Measurements from ENCODE around the gene CAPZB.

CAPZB gene

GRCh38 chr1:19517017-19517416 is 31.7 kb upstream of the CAPZB start:
- TF ChIP-seq REST (IDR thresholded peaks at IDR 0.05; ENCODE audit: insufficient read depth in 1 of 2, low read depth in 2 of 2, low read length in 2 of 2) = no peak
- TF ChIP-seq TAF1 (IDR thresholded peaks at IDR 0.05; ENCODE audit: borderline replicate concordance, insufficient read depth, low read length) = no peak
- no peak for TF ChIP-seq FOXP2 (optimal IDR thresholded peaks at IDR 0.05; ENCODE audit: borderline replicate concordance, extremely low read depth, extremely low read length, insufficient read depth)
- no peak for TF ChIP-seq SIN3A (IDR thresholded peaks at IDR 0.05; ENCODE audit: borderline replicate concordance, insufficient read depth, low read length)
- no peak for TF ChIP-seq POLR2AphosphoS5 (IDR thresholded peaks at IDR 0.05; ENCODE audit: low read depth, low read length)

- no peak for TF ChIP-seq POLR2AphosphoS5 (IDR thresholded peaks at IDR 0.05; ENCODE audit: low read depth, low read length)
- TF ChIP-seq TAF1 (IDR thresholded peaks at IDR 0.05; ENCODE audit: borderline replicate concordance, insufficient read depth, low read length) = no peak
- no peak for TF ChIP-seq REST (IDR thresholded peaks at IDR 0.05; ENCODE audit: insufficient read depth in 1 of 2, low read depth in 2 of 2, low read length in 2 of 2)
- TF ChIP-seq SIN3A (IDR thresholded peaks at IDR 0.05; ENCODE audit: borderline replicate concordance, insufficient read depth, low read length) = no peak
- no peak for TF ChIP-seq FOXP2 (optimal IDR thresholded peaks at IDR 0.05; ENCODE audit: borderline replicate concordance, extremely low read depth, extremely low read length, insufficient read depth)
Measured at GRCh38 chr1:19515201-19515600, 29.9 kb upstream of the CAPZB start.

GRCh38 chr1:19514391-19514831 is 29.1 kb upstream of the CAPZB start:
- TF ChIP-seq SIN3A (IDR thresholded peaks at IDR 0.05; ENCODE audit: borderline replicate concordance, insufficient read depth, low read length) (no peak), REST (IDR thresholded peaks at IDR 0.05; ENCODE audit: insufficient read depth in 1 of 2, low read depth in 2 of 2, low read length in 2 of 2) (no peak), TAF1 (IDR thresholded peaks at IDR 0.05; ENCODE audit: borderline replicate concordance, insufficient read depth, low read length) (no peak), POLR2AphosphoS5 (IDR thresholded peaks at IDR 0.05; ENCODE audit: low read depth, low read length) (no peak), FOXP2 (optimal IDR thresholded peaks at IDR 0.05; ENCODE audit: borderline replicate concordance, extremely low read depth, extremely low read length, insufficient read depth) (no peak)

- TF ChIP-seq SIN3A (IDR thresholded peaks at IDR 0.05; ENCODE audit: borderline replicate concordance, insufficient read depth, low read length) (no peak), REST (IDR thresholded peaks at IDR 0.05; ENCODE audit: insufficient read depth in 1 of 2, low read depth in 2 of 2, low read length in 2 of 2) (no peak), FOXP2 (optimal IDR thresholded peaks at IDR 0.05; ENCODE audit: borderline replicate concordance, extremely low read depth, extremely low read length, insufficient read depth) (no peak), POLR2AphosphoS5 (IDR thresholded peaks at IDR 0.05; ENCODE audit: low read depth, low read length) (no peak), TAF1 (IDR thresholded peaks at IDR 0.05; ENCODE audit: borderline replicate concordance, insufficient read depth, low read length) (no peak)
Measured at GRCh38 chr1:19512545-19512944, 27.2 kb upstream of the CAPZB start.

- TF ChIP-seq SIN3A (IDR thresholded peaks at IDR 0.05; ENCODE audit: borderline replicate concordance, insufficient read depth, low read length) (no peak), POLR2AphosphoS5 (IDR thresholded peaks at IDR 0.05; ENCODE audit: low read depth, low read length) (no peak), FOXP2 (optimal IDR thresholded peaks at IDR 0.05; ENCODE audit: borderline replicate concordance, extremely low read depth, extremely low read length, insufficient read depth) (no peak), REST (IDR thresholded peaks at IDR 0.05; ENCODE audit: insufficient read depth in 1 of 2, low read depth in 2 of 2, low read length in 2 of 2) (no peak), TAF1 (IDR thresholded peaks at IDR 0.05; ENCODE audit: borderline replicate concordance, insufficient read depth, low read length) (no peak)
Measured at GRCh38 chr1:19511116-19511515, 25.8 kb upstream of the CAPZB start.
